Activated CD8-positive, alpha-beta memory T cell treated with anti-CD3 and anti-CD28 coated beads for 36 hours (primary cell): ENCODE results near the gene TRIM9. TPM values are rescaled to one million over a fixed set of nuclear protein-coding genes. Genes with fewer than 3 reads are reported as not detected.

Experiments used
- CTCF ChIA-PET: fragments of 350-600 bp; sonication (Branson Sonifier 250); formaldehyde crosslinking; loops from one replicate; lab custom pipeline; 2021; ENCODE audit warnings: antibody characterized with exemption; lab: Charles Lee
- POLR2A ChIA-PET: fragments of 350-600 bp; sonication (Branson Sonifier 250); formaldehyde crosslinking; loops from one replicate; lab custom pipeline; 2021; ENCODE audit warnings: antibody characterized with exemption; lab: Charles Lee
- total RNA-seq, 2 experiments: library from RNA; stranded (reverse); gene quantifications; one replicate each; pipeline ENCODE4 v1.2.3, GENCODE V29; 2021

TRIM9 gene
- total RNA-seq: 1 to 10 TPM; 1.6 to 2.0 TPM

- ChIA-PET CTCF (interaction anchor here (1.3 kb wide), 1 partner anchor 31 kb away, joined by 3 read pairs; no protein-coding TSS in a partner anchor), POLR2A (interaction anchor here (1.0 to 1.1 kb wide), 2 partner anchors 18 to 145 kb away, joined by 3 to 4 read pairs; partner anchors contain the start of gene TMX1)
Measured at GRCh38 chr14:51094901-51095853, at the start of gene TRIM9. Gene TRIM9 (minus strand): TSS chr14:51095105. CDS start chr14:51094939, 166 bp downstream.

DNA sequence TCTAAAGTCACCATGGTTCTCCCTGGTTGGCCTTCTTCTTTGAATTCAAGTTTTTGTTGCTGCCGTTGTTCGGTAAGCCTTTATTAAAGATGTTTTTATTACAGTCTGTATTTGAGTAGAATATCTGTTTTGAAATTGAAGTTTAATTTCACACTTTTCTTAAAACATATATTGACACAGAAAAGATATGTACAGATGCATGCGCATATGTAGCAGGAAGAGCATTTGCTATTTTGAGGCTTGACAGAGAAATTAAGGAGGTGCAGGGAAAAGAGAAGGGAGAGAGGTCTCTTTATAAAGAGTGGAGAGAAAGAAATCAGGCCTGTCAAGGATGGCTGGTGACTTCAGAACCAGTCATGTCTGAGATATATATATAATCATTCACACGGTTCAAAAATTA lies 46.0 kb upstream of the TRIM9 start:
- ChIA-PET CTCF (no interaction called here), POLR2A (no interaction called here)

GRCh38 chr14:51140338-51140737 lies 45.4 kb upstream of the TRIM9 start:
- ChIA-PET POLR2A (no interaction called here), CTCF (no interaction called here)

DNA sequence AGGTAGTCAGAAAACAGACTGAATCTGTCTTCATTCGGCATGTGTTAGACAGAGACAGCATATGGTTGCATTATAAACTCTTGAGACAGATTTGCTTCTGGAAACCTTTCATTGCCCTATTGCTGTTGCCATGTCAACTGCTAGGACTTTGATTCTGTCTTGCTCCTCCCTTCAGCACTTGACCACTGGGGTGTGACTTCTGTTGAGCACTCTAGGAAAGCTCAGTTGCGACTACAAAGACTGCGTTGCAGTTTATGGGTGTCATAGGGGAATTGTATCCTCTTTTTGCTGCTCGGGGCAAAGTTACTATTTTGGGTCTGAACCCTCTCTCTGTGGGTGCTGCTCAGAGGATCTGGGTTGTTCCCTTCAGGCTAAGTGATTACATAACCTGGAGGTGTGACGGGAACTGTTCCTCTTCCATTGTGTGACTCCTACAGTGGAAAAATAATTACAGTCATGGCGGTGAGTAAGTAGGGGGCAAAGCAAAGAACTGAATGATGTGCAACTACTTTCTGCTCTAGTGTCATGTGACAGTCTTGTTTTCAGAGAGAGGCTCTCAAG lies 44.3 kb upstream of the TRIM9 start:
- ChIA-PET CTCF (interaction anchor here (0.6 kb wide), 1 partner anchor 139 kb away, joined by 3 read pairs; no protein-coding TSS in a partner anchor), POLR2A (no interaction called here)

DNA sequence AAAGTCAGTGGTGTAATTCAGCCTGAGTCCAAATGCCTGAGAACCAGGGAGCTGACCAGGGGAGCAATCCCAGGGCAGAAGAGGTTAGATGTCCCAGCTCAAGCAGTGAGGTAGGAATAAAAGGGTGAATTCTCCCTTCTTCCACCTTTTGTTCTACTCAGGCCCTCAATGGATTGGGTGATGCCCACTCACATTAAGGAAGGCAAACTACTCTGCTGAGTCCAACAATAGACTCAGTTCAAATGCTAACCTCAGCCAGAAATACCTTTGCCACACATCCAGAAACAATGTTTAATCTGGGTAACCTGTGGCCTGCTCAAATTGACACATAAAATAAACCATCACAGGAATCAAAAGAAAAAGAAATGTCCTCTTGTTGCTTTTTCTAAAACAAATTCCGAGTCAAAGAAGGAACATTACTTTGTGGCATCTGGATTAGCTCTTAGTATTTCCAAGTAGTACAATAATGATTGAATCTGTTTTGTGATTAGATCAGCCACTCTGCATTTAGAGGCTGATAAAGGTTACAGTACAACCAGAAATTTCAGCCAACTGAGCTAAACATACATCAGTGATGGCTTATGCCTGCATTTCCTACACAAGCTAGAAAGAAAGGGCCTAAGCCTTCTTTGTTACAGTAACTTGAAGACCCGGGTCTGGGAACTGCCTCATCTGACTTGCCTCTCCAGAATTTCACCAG lies 43.6 kb upstream of the TRIM9 start:
- ChIA-PET POLR2A (no interaction called here), CTCF (no interaction called here)

DNA sequence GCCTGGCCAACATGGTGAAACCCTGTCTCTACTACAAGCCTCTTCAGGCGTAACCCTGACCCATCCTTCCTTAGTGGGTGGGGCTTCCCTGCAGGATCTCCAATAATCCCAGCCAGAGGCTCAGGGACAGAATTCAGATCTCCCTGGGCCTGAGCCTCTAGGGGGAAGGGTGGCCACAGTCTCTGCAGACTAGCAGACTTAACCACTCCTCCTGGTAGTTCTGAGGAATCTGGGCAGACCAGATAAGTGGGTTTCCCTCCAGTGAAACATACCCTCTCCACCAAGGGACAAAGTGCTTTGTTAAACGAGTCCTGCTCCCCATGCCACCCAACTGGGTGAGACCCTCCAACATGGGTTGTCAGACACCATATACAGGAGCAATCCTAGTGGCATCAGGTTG lies 36.6 kb upstream of the TRIM9 start:
- ChIA-PET CTCF (no interaction called here), POLR2A (no interaction called here)

DNA sequence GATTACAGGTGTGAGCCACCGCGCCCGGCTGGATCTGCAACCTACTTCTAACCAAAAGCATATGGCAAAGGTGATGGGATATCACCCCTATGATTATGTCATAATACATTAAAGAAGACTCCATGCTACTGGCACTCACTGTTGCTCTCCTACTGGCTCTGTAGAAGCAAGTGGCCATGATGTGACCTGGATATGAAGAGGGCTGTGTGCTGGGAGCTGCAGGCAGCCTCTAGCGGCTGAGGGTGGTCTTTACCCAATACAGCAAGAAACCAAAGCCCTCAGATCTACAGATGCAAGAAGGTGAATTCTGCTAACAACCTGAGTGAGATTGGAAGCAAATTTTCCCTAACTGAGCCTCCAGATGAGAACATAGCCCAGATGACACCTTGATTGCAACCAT lies 34.2 kb upstream of the TRIM9 start:
- CTCF ChIA-PET: no interaction called here
- POLR2A ChIA-PET: no interaction called here

GRCh38 chr14:51124029-51124428 lies 29.1 kb upstream of the TRIM9 start:
- ChIA-PET CTCF (no interaction called here), POLR2A (no interaction called here)

GRCh38 chr14:51121096-51121495 lies 26.2 kb upstream of the TRIM9 start:
- POLR2A ChIA-PET: no interaction called here

DNA sequence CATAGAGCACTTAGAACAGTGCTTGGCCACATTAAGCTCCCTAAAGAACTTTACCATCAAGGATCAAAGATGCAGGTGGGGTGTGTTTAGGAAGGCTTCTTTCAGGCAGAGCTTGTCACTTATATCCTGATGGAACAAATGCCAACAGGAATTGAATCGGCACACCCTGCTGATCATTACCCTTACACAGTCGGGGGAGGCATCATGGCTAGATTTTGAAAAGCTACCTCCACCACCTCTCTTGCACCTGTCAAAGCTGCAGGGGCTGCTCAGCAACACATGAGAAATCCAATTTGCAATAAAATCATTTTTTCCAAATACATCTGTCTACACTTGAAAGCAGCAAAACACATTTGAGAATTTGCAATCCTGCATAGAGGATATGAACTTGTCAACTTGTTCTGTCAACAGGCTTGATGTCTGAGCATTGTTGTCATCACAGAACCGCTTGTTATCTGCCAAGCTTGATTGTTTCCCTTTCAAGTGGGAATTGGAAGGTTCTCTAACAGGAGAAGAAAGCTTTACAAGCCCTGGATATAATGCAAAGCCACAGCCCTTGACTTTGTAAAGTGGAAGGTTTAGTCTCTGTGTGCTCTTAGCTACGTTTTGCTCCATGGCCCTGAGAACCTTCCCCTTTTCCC lies 24.6 kb upstream of the TRIM9 start:
- ChIA-PET CTCF (interaction anchor here (0.5 kb wide), 1 partner anchor 47 kb away, joined by 3 read pairs; no protein-coding TSS in a partner anchor), POLR2A (no interaction called here)

More at GRCh38 chr14:51121096-51121495, 26.2 kb upstream of the TRIM9 start:
- CTCF ChIA-PET: no interaction called here

DNA sequence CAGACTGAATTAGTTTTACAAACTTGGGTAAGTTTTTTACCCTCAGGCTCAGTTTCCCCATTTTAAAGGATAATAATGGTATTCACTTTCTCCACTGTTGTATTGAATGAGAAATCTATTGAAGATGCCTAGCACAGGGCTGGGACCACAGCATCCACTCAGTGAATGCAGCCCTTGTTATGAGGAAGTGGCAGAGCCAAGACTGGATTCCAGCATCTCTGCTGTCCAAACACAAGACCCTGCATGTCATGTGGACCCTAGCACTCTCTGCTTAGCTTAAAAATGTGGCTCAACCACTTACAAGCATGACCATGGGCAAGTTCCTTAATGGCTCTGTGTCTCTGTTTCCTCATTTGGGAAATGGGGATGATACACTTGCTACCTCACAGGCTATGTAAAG lies 24.1 kb upstream of the TRIM9 start:
- POLR2A ChIA-PET: no interaction called here
- CTCF ChIA-PET: interaction anchor here (0.5 kb wide), 1 partner anchor 47 kb away, joined by 3 read pairs; no protein-coding TSS in a partner anchor

DNA sequence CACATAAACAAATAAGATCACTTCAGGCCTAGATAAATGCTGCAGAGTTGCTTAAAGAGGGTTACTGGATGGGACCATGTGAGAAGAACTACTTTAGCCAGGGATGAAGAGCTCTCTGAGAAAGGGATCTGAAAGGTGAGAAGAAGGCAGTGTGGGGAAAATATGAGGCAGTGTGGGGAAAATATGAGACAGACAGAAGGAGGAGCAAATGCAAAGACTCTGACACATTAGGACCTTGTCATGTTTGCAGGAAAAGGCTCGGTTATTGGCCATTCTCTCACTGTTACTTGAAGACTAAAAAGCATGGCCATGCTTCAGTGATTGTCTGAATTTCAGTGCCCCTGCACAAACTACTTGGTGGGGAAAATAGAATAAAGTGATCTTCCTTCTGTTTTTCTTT lies 22.7 kb upstream of the TRIM9 start:
- CTCF ChIA-PET: no interaction called here
- POLR2A ChIA-PET: no interaction called here

- POLR2A ChIA-PET: no interaction called here
- CTCF ChIA-PET: no interaction called here
Measured at GRCh38 chr14:51116682-51117081, 21.8 kb upstream of the TRIM9 start.

GRCh38 chr14:51109651-51110050 lies 14.7 kb upstream of the TRIM9 start:
- POLR2A ChIA-PET: no interaction called here
- CTCF ChIA-PET: interaction anchor here (0.7 to 1.2 kb wide), 2 partner anchors 51 to 204 kb away, joined by 3 to 6 read pairs; no protein-coding TSS in a partner anchor

DNA sequence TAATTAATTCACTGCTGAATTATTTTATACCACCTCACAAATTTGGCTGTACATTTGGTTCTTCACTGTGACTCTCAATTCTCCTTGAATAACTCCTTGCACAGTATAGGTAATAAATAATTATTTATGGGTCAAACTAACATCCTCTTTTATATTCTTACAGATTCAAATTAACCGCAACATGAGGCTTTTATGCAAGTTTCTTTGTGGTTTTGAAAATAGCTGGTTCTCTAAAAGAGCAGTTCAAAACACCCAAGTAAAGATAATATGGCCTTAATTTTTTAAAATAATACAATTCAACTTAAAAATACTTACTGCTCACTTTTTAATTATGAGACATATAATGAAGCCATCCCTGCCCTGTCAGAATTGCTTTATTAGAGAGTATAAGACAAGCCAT lies 12.9 kb upstream of the TRIM9 start:
- CTCF ChIA-PET: no interaction called here
- POLR2A ChIA-PET: no interaction called here

DNA sequence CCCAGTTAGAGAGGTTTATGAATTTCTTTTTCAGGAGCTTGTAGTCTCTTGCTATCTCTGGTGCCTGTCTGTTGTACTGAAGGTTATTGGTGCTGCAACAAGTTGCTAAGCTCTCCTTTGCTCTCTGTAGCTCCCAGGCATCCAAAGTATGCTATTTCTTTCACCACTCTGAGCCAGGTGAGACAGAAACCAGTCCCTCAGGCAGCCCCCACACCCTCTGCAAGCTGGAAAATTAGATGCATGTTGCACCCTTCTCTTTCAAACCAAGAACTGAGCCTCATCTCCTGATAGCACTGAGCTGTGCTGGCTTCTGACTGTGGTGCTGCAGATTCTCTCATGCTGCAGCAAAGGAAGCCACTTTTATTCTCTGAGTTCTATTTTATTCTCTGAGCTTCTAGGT lies 9.6 kb upstream of the TRIM9 start:
- ChIA-PET CTCF (no interaction called here), POLR2A (no interaction called here)

GRCh38 chr14:51097287-51097686 lies 2.4 kb upstream of the TRIM9 start:
- POLR2A ChIA-PET: no interaction called here

DNA sequence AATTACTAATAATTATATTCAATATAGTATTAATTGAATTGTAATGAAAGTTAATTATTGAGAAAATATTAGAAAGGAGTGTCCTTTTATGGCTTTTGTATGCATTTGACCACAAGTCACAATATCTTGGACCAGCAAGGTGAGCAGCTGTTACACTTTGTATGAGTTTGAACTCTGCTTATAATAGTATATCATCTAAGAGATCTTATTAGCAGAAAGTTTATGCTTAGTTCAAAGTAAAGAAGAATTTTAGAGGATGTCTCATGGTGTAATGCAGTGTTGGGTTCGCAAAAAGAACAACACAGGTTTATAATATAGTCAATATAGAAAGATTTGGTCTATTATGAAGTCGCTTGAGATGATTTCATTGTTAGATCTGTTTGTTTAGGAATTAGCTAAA lies 2.0 kb upstream of the TRIM9 start:
- POLR2A ChIA-PET: no interaction called here
- CTCF ChIA-PET: no interaction called here

More at GRCh38 chr14:51097287-51097686, 2.4 kb upstream of the TRIM9 start:
- CTCF ChIA-PET: no interaction called here
